ENCODE data around the gene FAM200A. TPM values are rescaled to one million over a fixed set of nuclear protein-coding genes. Genes with fewer than 3 reads are reported as not detected.

The FAM200A gene
- total and polyA plus RNA-seq, 2 of the 8 experiments (the other 6 are each of a cell fraction or from before 2014, with no cell fraction given), result 4.3 to 7.5 TPM

DNA sequence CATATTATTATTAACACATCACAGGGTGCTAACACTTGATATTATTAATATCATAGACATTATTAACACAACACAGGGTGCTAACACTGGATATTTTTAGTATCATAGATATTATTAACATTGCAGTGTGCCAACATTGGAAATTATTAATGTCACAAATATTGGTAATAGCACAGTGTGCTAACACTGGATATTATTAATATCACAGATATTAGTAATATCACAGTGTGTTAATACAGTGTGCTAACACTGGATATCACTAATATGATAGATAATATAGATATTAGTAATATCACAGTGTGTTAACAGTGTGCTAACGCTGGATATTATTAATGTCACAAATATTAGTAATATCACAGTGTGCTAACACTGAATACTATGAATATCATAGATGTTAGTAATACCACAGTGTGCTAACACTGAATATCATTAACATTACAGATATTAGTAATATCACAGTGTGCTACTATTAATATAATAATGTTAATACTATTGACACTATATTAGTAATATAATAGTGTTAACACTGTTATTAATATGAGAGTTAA lies 44.6 kb upstream of the FAM200A start (continued):
- TF ChIP-seq, protein P1, sequence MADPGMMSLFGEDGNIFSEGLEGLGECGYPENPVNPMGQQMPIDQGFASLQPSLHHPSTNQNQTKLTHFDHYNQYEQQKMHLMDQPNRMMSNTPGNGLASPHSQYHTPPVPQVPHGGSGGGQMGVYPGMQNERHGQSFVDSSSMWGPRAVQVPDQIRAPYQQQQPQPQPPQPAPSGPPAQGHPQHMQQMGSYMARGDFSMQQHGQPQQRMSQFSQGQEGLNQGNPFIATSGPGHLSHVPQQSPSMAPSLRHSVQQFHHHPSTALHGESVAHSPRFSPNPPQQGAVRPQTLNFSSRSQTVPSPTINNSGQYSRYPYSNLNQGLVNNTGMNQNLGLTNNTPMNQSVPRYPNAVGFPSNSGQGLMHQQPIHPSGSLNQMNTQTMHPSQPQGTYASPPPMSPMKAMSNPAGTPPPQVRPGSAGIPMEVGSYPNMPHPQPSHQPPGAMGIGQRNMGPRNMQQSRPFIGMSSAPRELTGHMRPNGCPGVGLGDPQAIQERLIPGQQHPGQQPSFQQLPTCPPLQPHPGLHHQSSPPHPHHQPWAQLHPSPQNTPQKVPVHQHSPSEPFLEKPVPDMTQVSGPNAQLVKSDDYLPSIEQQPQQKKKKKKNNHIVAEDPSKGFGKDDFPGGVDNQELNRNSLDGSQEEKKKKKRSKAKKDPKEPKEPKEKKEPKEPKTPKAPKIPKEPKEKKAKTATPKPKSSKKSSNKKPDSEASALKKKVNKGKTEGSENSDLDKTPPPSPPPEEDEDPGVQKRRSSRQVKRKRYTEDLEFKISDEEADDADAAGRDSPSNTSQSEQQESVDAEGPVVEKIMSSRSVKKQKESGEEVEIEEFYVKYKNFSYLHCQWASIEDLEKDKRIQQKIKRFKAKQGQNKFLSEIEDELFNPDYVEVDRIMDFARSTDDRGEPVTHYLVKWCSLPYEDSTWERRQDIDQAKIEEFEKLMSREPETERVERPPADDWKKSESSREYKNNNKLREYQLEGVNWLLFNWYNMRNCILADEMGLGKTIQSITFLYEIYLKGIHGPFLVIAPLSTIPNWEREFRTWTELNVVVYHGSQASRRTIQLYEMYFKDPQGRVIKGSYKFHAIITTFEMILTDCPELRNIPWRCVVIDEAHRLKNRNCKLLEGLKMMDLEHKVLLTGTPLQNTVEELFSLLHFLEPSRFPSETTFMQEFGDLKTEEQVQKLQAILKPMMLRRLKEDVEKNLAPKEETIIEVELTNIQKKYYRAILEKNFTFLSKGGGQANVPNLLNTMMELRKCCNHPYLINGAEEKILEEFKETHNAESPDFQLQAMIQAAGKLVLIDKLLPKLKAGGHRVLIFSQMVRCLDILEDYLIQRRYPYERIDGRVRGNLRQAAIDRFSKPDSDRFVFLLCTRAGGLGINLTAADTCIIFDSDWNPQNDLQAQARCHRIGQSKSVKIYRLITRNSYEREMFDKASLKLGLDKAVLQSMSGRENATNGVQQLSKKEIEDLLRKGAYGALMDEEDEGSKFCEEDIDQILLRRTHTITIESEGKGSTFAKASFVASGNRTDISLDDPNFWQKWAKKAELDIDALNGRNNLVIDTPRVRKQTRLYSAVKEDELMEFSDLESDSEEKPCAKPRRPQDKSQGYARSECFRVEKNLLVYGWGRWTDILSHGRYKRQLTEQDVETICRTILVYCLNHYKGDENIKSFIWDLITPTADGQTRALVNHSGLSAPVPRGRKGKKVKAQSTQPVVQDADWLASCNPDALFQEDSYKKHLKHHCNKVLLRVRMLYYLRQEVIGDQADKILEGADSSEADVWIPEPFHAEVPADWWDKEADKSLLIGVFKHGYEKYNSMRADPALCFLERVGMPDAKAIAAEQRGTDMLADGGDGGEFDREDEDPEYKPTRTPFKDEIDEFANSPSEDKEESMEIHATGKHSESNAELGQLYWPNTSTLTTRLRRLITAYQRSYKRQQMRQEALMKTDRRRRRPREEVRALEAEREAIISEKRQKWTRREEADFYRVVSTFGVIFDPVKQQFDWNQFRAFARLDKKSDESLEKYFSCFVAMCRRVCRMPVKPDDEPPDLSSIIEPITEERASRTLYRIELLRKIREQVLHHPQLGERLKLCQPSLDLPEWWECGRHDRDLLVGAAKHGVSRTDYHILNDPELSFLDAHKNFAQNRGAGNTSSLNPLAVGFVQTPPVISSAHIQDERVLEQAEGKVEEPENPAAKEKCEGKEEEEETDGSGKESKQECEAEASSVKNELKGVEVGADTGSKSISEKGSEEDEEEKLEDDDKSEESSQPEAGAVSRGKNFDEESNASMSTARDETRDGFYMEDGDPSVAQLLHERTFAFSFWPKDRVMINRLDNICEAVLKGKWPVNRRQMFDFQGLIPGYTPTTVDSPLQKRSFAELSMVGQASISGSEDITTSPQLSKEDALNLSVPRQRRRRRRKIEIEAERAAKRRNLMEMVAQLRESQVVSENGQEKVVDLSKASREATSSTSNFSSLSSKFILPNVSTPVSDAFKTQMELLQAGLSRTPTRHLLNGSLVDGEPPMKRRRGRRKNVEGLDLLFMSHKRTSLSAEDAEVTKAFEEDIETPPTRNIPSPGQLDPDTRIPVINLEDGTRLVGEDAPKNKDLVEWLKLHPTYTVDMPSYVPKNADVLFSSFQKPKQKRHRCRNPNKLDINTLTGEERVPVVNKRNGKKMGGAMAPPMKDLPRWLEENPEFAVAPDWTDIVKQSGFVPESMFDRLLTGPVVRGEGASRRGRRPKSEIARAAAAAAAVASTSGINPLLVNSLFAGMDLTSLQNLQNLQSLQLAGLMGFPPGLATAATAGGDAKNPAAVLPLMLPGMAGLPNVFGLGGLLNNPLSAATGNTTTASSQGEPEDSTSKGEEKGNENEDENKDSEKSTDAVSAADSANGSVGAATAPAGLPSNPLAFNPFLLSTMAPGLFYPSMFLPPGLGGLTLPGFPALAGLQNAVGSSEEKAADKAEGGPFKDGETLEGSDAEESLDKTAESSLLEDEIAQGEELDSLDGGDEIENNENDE (IDR thresholded peaks at IDR 0.05; ENCODE audit: insufficient replicate concordance, low read length), result no peak
- TF ChIP-seq CHD1 (IDR thresholded peaks at IDR 0.05; ENCODE audit: low read depth, low read length), result no peak

Data from H1 (cell line).